ENCODE measurements around the gene PCLAF.
"Not testable (repeated sequence)": the region's sequence is repeated elsewhere in the genome, so short reads cannot be mapped to it uniquely, and the experiment has no call there.

The PCLAF gene

DNA sequence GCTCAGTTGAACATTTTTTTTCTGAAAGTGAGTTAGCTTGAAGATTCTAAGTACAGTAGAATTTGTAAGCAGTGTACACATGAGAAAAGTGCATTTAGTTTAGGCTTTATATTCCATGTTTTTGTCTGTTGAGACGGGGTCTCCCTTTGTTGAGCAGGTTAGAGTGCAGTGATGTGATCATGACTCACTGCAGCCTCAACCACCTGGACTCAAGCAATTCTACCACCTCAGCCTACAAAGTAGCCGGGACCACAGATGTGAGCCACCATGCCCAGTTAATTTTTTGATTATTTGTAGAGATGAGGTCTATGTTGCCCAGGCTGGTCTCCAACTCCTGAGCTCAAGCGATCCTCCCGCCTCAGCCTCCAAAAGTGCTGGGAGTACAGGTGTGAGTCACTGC lies 20.0 kb downstream of the PCLAF start:
- no peak for DNase-seq

DNA sequence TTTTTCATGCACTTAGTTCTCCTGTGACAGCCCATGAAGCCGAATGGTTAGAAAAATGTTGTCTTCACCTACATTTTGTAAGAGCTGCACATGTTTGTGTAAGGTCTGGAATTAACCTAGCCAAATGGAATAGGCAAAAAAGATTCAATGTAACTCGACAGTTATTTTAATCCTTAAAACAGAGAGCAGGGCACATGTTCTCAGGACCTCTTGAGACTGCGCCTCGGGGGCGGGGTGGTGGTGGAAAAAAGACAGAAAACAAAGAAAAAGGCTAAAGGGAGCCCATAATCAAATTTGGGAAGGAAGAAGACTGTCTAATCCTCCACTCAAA lies 24.6 kb downstream of the PCLAF start:
- no peak for DNase-seq

DNA sequence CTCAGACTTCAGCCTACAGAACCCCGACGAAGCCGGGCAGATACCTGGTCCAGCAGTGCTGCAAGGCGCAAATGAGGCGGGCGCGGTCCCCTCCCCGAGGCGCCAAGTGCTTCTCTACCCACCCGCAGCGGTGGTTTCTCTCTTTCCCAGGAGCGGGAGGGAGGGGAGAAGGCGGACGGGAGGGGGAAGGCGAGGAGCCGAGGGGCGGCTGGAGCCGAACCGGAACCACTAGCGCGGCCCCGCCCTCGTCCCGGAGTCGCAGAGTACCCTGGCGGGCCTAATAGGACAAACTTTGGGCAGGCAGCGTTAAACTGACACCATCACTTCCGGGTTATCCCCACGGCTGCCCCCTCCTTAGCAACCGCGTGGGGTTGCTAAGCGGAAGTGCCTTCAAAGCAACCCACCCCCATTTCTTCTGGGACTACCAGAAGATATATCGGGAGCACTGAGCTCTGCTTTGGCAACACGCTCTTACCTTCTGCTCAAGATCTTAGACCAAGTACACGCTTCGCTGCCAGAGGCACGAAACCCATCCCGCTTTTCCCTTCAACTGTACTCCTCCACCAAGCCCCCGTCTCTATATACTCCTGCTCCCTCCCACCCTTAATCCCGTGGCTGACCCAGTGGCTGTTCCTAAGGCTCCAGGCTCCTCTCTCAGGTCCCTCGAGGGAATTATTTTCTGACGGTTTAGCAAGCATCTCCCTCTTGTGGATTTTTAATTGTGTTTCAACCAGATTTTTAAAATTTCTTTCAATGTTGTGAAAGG lies 25.1 kb downstream of the PCLAF start, which contains the start of gene CSNK1G1:
CSNK1G1 (minus strand) TSS at position 230 of the 766 bp plus-strand sequence. CDS start 55,674 bp downstream, outside the sequence.
- DNase-seq = peak; percentile 78

DNA sequence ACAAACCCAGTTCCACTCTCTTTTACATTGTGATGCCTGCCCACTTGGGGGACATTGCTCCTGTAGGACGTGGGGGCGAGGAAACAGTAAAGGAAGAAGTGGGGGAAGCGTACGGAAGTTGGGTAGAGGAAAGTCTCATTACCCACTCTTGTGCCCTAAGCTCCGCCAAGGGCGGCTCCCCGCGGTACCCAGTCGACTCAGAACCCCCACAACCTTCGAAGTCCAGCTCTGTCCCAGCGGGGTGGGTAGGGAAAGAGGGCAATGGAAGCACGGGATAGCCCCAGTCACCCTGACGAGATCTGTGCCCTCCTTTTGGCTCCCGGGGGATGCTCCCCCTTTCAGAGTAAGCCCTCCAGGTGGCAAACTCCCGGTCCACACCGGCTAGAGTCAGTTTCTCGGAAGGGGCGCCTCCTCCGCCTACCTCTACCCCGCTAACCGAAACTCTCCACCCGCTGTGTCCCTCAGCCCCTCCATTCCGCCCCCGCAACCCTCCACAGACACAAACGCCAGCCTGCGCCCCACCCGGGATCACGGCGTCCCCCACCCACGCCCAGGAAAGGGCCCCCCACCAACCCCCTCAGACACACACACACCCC lies 25.8 kb downstream of the PCLAF start:
- no peak for DNase-seq

DNA sequence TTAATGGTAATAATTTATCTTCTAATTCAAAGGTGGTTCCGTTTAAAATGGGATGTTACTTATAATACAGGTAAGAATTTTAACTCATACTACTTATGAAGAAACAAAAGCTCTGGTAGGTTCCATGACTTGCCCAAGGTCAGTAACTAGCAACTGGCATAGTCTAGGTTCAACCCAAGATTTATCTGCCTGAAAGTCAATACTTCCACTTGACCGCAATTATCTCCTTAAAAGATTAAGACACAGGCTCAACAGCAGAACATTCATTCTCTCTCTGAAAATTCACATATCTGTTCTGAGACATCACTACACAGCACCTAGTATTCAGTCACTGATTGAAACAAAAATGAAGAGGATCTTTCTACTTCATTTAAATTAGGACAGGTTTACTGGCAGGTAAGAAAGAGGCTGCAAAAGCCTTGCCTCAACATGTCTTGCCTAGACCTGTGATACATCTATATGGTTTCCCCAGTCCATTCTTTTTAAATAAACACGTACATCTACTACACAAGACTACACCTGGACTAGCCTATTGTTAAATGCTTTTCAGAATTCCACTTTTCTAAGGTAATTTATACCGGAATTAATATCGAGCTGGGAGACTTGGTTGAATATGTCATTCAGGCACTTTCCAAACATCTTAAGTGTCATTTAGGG lies 26.4 kb downstream of the PCLAF start:
- no peak for DNase-seq

DNA sequence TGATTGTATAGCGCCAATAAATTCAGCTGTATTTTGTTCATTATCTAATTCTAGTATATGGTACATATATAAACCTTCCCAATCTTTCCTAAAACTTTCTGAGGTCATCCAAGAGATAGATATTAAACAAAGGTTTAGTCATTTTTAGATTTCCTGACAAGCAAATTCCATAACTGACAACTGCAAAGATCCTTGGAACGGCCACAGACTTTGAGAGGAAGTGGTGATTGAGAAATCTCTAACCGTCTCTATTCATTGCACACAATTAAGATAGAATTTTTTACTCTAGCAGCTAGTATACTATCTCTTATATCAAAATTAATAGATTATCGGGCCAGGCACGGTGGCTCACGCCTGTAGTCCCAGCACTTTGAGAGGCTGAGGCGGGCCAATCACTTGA lies 30.0 kb downstream of the PCLAF start:
- no peak for DNase-seq

DNA sequence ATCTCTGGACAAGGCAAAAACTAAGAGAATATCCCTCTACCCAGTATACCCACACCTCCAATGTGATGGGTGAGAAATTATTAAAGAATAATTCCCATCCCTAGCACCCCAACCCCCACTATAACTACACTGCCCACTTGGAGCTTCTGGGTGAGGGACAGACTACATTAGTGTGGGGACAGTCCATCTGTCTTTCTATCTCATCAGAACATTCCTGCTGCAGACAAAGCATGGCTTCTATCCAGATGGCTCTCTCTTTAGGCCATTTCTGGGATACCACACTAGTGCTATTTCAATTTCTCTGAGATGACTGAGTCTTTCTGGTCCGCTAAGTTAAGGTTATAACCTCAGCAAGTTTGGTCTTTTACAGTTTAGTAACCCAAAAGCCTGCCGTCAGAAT lies 31.9 kb downstream of the PCLAF start:
- DNase-seq = no peak

DNA sequence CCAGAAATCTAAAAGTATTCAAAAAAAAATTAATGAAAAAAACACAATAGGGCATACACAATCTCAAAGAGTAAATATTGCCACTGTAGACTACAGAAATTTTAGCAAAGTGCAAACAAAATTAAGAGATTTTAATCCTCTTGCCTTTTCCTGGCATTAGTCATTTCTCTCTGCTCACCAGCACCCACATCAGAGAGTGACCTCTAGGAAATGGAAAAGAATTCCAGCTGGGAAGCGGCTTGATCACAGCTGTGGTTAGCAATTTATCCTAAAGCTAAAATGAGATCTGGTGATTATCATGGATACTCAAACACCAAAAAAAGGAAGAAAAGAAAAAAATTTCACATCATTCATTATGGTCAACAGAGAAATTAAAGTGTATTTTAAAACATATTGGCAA lies 32.8 kb downstream of the PCLAF start:
- DNase-seq = no peak

DNA sequence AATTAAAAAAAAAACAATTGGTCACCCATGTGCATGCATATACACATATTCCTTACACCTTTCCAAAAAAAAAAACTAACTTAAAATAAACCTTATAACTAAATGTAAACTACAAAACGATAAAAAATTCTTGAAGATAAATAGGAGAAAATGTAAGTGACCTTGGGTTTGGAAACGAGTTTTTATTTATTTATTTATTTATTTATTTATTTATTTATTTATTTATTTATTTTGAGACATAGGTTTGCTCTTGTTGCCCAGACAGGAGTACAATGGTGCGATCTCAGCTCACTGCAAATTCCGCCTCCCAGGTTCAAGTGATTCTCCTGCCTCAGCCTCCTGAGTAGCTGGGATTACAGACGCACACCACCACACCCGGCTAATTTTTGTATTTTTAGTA lies 35.0 kb downstream of the PCLAF start:
- DNase-seq = not testable (repeated sequence)

DNA sequence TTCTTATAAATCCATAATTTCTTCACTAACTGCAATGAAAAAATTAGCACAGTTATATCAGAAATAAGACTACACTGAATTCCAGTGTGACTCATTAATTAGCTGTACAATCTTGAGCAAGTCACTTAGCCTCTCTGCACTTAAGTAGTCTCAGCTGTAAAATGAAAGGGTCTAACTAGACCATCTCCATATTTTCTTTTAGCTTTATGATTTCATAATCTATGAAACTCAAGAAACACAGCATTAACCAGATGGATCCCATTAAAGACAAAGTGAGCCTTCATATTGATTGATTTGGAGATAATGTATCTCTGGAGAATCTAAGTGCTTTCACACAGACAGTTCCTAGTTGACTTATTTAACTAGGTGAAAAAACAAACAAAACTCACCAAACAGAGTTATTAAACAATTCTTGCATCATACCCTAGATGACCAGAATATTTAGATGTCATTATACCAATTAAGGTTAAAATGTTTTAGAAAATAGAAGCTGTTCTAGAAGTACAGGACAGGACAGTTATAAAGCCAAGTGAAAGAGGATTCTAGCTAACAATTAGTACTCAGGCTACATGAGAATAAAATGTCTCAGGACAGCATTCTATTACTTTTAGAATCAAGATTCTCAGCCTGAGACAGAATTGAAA lies 36.5 kb downstream of the PCLAF start:
- DNase-seq = no peak

DNA sequence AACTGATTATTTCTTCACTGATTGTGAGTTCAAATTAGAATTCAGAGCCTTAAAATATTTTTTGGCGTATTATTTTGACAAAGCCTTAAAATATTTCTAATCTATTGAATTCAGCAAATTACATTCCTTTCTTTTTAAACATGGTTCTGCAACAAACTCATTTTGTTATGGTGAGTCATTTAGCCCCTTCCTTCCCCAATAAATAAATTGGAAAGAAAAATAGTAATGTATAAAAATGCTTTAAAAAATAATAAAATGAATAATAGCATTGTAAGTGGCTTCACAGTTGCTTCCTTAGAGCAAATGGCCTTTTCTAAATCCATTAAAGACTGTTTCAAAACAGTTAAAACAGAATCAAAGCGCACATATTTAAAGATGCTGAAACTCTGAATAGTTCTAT lies 37.4 kb downstream of the PCLAF start:
- DNase-seq = no peak

DNA sequence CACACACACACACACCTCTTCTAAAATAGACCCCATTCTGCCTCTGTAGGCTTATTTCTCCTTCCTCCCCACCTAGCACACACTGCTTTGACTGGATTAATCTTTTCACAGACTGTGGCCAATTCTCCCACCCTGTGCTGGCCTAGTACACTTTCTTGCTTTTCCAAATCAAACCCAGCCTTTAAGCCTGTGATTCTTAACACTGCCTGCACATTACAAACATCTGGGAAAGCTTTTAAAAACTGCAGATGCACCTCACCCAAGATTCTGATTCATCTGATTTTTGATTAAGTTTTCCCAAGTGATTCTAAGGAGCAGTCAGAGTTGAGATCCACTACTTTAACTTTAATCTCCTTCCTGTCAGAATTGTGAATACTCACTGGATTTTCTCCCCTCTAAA lies 38.0 kb downstream of the PCLAF start:
- no peak for DNase-seq

DNA sequence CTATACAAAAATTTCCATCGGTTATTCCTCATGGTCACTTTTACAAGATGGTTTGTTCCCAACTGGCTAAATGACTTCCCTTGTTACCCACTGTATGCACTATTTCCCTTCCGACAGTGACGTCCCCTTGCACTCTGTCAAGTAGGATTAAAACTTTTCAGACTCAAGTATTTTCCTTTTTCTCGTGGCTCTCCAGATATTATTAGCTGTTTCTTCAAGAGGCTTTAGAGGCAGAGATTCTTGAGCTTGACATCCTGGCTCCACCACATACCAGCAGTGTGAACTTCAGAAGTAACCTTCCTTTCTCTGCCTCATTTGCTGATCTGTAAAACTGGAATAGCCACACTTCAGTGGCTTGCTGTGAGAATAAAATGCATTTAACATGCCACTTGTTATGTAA lies 39.3 kb downstream of the PCLAF start:
- DNase-seq = no peak

DNA sequence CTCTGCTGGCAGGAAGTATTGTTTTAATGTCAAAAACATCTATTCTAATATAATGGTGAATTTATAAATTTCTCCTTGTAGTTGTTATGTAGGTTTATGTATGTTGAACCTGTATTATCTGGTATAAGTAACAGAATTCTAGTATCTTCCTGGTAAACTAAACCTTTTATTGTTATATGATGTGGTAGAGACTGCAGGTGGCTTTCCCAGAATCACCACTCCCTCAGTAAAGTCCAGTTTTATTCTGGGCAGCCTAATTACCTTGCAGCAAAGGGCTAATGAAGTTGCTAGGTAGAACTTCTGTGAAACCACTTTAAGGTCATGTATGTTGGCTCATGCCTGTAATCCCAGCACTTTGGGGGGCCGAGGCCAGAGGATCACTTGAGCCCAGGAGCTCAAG lies 40.9 kb downstream of the PCLAF start:
- no peak for DNase-seq

DNA sequence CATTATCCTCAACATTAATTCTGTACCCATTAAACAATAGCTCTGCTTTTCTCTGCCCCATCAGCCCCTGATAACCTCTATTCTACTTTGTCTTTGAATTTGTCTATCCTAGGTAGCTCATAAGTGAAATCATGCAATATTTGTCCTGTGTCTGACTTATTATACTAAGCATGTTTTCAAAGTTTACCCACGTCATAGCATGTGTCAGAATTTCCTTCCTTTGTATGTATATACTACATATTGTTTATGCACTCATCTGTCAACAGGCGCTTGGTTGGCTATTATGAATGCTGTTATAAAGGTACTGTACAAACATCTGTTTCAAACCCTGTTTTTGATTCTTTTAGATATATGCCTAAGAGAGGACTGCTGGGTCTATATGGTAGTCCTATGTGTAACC lies 43.5 kb downstream of the PCLAF start:
- no peak for DNase-seq

DNA sequence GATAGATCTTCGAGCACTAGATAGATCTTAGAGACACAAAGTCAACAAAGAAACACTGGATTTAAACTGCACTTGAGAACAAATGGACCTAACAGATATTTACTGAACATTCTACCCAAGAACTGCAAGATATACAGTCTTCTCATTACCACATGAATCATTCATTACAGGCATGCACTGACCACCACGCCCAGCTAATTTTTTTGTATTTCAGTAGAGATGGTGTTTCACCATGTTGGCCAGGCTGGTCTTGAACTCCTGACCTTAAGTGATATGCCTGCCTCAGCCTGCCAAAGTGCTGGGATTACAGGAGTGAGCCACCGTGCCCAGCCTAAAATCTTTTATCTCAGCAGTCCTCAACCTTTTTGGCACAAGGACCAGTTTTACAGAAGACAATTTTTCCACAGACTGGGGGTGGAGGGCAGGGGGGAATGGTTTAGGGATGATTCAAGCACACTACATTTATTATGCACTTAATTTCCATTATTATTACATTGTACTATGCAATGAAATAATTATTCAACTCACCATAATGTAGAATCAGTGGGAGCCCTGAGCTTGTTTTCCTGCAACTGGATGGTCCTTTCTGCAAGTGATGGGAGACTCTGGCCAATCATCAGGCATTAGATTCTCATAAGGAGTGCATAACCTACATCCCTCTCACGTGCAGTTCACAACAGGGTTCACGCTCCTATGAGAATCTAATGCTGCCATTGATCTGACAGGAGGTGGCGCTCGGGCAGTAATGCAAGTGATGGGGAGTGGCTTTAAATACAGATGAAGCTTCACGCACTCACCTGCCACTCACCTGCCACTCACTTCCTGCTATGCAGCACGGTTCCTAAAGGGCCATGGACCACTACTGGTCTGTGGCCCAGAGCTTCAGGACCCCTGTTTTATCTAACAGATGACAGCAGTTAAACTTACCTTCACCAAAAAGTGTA lies 47.0 kb downstream of the PCLAF start:
- no peak for DNase-seq

DNA sequence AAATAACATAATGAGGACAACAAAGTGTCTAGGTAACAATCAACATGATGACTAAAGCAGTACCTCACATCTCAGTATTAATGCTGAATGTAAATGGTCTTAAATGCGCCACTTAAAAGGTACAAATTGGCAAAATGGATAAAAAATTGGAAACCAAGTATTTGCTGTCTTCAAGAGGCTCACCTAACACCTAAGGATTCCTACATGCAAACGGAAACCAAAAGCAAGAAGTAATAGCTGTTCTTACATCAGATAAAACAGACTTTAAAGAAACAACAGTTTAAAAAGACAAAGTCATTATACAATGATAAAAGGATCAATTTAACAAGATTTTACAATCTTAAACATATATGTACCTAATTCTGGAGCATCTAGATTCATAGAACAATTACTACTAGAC lies 47.7 kb downstream of the PCLAF start:
- DNase-seq = no peak

DNA sequence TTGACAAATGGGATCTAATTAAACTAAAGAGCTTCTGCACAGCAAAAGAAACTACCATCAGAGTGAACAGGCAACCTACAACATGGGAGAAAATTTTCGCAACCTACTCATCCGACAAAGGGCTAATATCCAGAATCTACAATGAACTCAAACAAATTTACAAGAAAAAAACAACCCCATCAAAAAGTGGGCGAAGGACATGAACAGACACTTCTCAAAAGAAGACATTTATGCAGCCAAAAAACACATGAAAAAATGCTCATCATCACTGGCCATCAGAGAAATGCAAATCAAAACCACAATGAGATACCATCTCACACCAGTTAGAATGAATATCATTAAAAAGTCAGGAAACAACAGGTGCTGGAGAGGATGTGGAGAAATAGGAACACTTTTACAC lies 49.6 kb downstream of the PCLAF start:
- DNase-seq = not testable (repeated sequence)

DNA sequence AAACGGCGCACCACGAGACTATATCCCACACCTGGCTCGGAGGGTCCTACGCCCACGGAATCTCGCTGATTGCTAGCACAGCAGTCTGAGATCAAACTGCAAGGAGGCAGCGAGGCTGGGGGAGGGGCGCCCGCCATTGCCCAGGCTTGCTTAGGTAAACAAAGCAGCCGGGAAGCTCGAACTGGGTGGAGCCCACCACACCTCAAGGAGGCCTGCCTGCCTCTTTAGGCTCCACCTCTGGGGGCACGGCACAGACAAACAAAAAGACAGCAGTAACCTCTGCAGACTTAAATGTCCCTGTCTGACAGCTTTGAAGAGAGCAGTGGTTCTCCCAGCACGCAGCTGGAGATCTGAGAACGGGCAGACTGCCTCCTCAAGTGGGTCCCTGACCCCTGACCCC lies 54.3 kb downstream of the PCLAF start:
- not testable (repeated sequence) for DNase-seq

DNA sequence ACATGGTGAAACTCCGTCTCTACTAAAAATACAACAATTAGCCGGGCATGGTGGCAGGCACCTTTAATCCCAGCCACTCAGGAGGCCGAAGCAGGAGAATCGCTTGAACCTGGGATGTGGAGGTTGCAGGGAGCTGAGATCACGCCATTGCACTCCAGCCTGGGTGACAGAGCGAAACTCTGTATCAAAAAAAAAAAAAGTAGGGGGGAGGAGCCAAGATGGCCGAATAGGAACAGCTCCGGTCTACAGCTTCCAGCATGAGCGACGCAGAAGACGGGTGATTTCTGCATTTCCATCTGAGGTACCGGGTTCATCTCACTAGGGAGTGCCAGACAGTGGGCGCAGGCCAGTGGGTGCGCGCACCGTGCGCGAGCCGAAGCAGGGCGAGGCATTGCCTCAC lies 54.8 kb downstream of the PCLAF start:
- DNase-seq = not testable (repeated sequence)

DNA sequence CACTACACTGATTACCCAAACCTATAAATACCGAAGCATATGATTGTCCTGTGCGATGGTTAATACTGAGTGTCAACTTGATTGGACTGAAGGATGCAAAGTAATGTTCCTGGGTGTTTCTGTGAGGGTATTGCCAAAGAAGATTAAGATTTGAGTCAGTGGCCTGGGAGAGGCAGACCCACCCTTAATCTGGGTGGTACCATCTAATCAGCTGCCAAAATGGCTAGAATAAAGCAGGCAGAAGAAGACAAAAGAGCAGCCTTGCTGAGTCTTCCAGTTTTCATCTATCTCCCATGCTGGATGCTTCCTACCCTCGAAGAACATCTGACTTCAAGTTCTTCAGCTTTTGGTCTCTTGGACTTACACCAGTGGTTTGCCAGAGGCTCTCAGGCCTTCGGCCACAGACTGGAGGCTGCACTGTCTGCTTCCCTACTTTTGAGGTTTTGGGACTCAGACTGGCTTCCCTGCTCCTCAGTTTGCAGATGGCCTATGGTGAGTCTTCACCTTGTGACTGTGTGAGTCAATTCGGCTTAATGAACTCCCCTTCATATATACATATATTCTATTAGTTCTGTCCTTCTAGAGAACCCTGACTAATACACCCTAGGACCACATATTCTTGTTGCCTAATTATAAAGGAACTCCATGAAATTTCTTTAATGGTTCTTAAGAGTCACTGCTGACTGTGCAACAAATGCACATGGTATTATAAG lies 56.9 kb downstream of the PCLAF start:
- no peak for DNase-seq

DNA sequence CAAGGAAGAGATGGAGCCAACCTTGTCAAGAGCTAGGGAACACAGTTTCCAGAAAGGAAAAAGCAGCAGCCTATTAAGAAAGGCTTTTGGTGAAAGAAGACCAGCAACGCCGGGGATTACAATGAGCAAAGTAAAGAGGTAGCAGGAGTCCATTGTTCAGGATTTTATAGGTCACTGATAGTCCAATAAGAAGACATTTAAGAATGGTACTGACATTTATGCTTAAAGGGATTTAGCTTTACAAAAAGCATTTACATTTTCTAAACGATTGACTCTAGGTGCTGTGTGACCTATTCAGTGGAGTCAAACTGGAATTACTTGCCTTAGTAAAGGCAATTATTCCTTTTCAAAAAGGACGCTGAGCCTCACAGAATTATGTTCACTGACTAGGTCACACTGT lies 66.0 kb downstream of the PCLAF start:
- no peak for DNase-seq
